IMR-90 (cell line): ENCODE data around the gene KCNJ18.
"Not testable (repeated sequence)": the region's sequence is repeated elsewhere in the genome, so short reads cannot be mapped to it uniquely, and the experiment has no call there.

Experiments
- BHLHE40 ChIP-seq: fragments of 150-350 bp; IDR thresholded peaks from 2 replicates; pipeline ENCODE4 v1.6.1; 2016; ENCODE audit warnings: mild to moderate bottlenecking, low read depth, low read length
- CTCF ChIP-seq: conservative IDR thresholded peaks from 2 replicates; pipeline ENCODE4 v1.5.1; 2012; ENCODE audit warnings: mild to moderate bottlenecking, low read depth, low read length, improper control_type of control experiment
- MAFK ChIP-seq: IDR thresholded peaks from 2 replicates; pipeline ENCODE4 v1.6.1; 2012; ENCODE audit warnings: low read depth, low read length, improper control_type of control experiment
- POLR2A ChIP-seq: IDR thresholded peaks from 2 replicates; pipeline ENCODE4 v1.6.1; 2012; ENCODE audit warnings: mild to moderate bottlenecking, low read depth, low read length
- SMC3 ChIP-seq: fragments of 150-350 bp; IDR thresholded peaks from 2 replicates; pipeline ENCODE4 v1.6.1; 2016; ENCODE audit warnings: low read depth, mild to moderate bottlenecking, antibody characterized with exemption, low read length, moderate library complexity
- TF ChIP-seq, protein P1 (sequence below): fragments of 150-350 bp; IDR thresholded peaks from 2 replicates; pipeline ENCODE4 v1.6.1; 2016; ENCODE audit warnings: low read depth, mild to moderate bottlenecking, low read length, moderate library complexity, borderline replicate concordance
- TF ChIP-seq, protein P2 (sequence below): fragments of 150-350 bp; IDR thresholded peaks from 2 replicates; pipeline ENCODE4 v1.6.1; 2017; ENCODE audit warnings: mild to moderate bottlenecking, antibody characterized with exemption, low read length, low read depth

DNA sequence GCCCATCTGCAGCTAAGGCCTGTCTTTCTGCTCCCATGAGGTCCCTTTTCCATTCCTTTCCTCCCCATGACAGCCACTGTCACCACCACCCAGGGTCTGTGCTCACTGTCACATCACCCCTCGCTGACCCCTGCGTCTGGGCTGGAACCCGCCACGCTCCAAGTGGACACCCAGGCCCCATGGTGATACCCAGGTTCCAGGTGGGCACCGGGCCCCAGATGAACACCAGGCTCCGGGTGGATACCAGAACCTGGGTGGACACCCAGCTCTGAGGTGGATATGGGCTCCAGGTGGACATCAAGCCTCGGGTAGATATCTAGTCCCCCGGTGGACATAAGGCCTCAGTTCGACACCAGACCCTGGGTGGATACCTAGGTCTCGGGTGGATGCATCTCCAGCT, 39.1 kb upstream of the KCNJ18 start:
- not testable (repeated sequence) for TF ChIP-seq POLR2A, CTCF, MAFK, BHLHE40, SMC3
- TF ChIP-seq, protein P1, sequence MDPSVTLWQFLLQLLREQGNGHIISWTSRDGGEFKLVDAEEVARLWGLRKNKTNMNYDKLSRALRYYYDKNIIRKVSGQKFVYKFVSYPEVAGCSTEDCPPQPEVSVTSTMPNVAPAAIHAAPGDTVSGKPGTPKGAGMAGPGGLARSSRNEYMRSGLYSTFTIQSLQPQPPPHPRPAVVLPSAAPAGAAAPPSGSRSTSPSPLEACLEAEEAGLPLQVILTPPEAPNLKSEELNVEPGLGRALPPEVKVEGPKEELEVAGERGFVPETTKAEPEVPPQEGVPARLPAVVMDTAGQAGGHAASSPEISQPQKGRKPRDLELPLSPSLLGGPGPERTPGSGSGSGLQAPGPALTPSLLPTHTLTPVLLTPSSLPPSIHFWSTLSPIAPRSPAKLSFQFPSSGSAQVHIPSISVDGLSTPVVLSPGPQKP, result not testable (repeated sequence)
- TF ChIP-seq, protein P2, sequence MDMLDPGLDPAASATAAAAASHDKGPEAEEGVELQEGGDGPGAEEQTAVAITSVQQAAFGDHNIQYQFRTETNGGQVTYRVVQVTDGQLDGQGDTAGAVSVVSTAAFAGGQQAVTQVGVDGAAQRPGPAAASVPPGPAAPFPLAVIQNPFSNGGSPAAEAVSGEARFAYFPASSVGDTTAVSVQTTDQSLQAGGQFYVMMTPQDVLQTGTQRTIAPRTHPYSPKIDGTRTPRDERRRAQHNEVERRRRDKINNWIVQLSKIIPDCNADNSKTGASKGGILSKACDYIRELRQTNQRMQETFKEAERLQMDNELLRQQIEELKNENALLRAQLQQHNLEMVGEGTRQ, result not testable (repeated sequence)
